Activated CD4-positive, alpha-beta memory T cell treated with anti-CD3 and anti-CD28 coated beads, Interleukin-2, amount 10 ng/mL, durations not matched to agents 7 days and 5 days (primary cell): Measurements from ENCODE around the gene TAS2R41. TPM values are rescaled to one million over a fixed set of nuclear protein-coding genes. Genes with fewer than 3 reads are reported as not detected.

ENCODE experiments used
- CTCF ChIA-PET: fragments of 350-600 bp; sonication (Branson Sonifier 250); formaldehyde crosslinking; loops from one replicate; lab custom pipeline; 2021; ENCODE audit warnings: antibody characterized with exemption, inconsistent platforms; lab: Charles Lee
- POLR2A ChIA-PET: fragments of 350-600 bp; sonication (Branson Sonifier 250); formaldehyde crosslinking; loops from one replicate; lab custom pipeline; 2021; ENCODE audit warnings: antibody characterized with exemption; lab: Charles Lee
- DNase-seq: peaks from one replicate; pipeline ENCODE4 v3.0.0-alpha.2; 2020
- H3K27ac Mint-ChIP-seq: one replicate; pipeline ENCODE4 v1.8.0; 2021; ENCODE audit warnings: mild to moderate bottlenecking, mixed read lengths
- H3K27me3 Mint-ChIP-seq: one replicate; pipeline ENCODE4 v1.8.0; 2021; ENCODE audit warnings: mixed read lengths
- H3K36me3 Mint-ChIP-seq: one replicate; pipeline ENCODE4 v1.8.0; 2021; ENCODE audit warnings: low read depth, mixed read lengths
- H3K4me1 Mint-ChIP-seq: one replicate; pipeline ENCODE4 v1.8.0; 2021; ENCODE audit warnings: mixed read lengths
- H3K4me3 Mint-ChIP-seq: one replicate; pipeline ENCODE4 v1.8.0; 2021; ENCODE audit warnings: mild to moderate bottlenecking, mixed read lengths
- H3K9me3 Mint-ChIP-seq: one replicate; pipeline ENCODE4 v1.8.0; 2021; ENCODE audit warnings: mixed read lengths
- total RNA-seq, 2 experiments: library from RNA; stranded (reverse); gene quantifications; one replicate each; pipeline ENCODE4 v1.2.3, GENCODE V29; 2021

Gene TAS2R41
- total RNA-seq, 2 experiments from 2014 or later: not detected

DNA sequence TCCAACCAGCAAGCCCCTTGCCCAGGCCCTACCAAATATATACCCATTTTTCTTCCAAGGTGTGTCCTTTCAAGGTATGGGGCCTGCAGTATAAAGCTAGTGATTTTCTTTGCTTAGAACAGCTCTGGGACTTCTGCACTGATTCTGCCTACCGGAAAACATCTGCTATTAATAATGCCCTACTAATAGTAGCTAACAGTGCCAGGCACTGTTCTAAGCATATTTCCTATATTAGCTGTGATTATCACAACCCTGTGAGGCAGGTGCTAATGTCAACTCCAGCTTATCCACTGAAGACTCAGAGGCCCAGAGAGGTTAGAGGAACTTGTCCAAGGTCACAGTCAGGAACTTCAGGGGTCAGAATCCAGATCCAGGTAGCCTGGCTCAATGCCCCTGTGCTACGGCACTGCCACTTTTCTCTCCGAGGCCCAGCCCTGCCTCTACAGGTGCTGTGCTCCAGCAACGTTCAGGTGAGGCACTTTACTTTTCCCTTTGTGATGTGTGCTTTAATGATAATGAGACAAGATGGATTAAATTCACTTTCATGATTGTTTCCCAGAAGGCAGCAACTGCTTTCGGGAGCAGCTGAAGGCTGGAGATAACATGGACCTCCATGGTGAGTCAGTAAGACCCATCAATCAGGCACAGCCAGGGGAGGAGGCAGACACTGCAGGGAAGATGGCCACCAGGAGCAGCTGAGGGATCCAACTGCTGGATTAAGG, 26.7 kb downstream of the TAS2R41 start:
- H3K27ac Mint-ChIP-seq: no peak overlapping the region
- H3K9me3 Mint-ChIP-seq: no peaks in the 10 kb centered on the region
- DNase-seq: no peak
- no peaks in the 10 kb centered on the region for H3K36me3 Mint-ChIP-seq
- no peak overlapping the region for H3K4me3 Mint-ChIP-seq
- CTCF ChIA-PET: interaction anchor here (0.6 to 2.0 kb wide), 3 partner anchors 8 to 24 kb away, joined by 3 to 5 read pairs (median 3); no protein-coding TSS in a partner anchor
- POLR2A ChIA-PET: no interaction called here
- H3K27me3 Mint-ChIP-seq: no peaks in the 10 kb centered on the region
- H3K4me1 Mint-ChIP-seq: no peaks in the 10 kb centered on the region

GRCh38 chr7:143504937-143505297, 27.2 kb downstream of the TAS2R41 start:
- no peaks in the 10 kb centered on the region for H3K4me1 Mint-ChIP-seq
- POLR2A ChIA-PET: no interaction called here
- CTCF ChIA-PET: interaction anchor here (1.3 to 2.0 kb wide), 2 partner anchors 10 to 24 kb away, joined by 3 to 5 read pairs; no protein-coding TSS in a partner anchor

GRCh38 chr7:143505838-143506237, 28.2 kb downstream of the TAS2R41 start:
- no peaks in the 10 kb centered on the region for H3K27me3 Mint-ChIP-seq
- ChIA-PET POLR2A (no interaction called here), CTCF (interaction anchor here (2.0 kb wide), 1 partner anchor 25 kb away, joined by 5 read pairs; no protein-coding TSS in a partner anchor)
- H3K27ac Mint-ChIP-seq: no peak overlapping the region
- no peaks in the 10 kb centered on the region for H3K36me3 Mint-ChIP-seq
- H3K4me3 Mint-ChIP-seq: no peak overlapping the region
- no peaks in the 10 kb centered on the region for H3K4me1 Mint-ChIP-seq
- DNase-seq: no peak
- H3K9me3 Mint-ChIP-seq: no peaks in the 10 kb centered on the region

More at GRCh38 chr7:143504937-143505297, 27.2 kb downstream of the TAS2R41 start:
- H3K9me3 Mint-ChIP-seq: no peaks in the 10 kb centered on the region
- no peaks in the 10 kb centered on the region for H3K36me3 Mint-ChIP-seq
- no peak overlapping the region for H3K4me3 Mint-ChIP-seq
- DNase-seq: no peak
- no peak overlapping the region for H3K27ac Mint-ChIP-seq
- no peaks in the 10 kb centered on the region for H3K27me3 Mint-ChIP-seq

GRCh38 chr7:143507094-143507518, 29.4 kb downstream of the TAS2R41 start:
- CTCF ChIA-PET: no interaction called here
- no peak for DNase-seq
- no peaks in the 10 kb centered on the region for H3K27me3 Mint-ChIP-seq
- POLR2A ChIA-PET: no interaction called here
- no peaks in the 10 kb centered on the region for H3K9me3 Mint-ChIP-seq
- no peak overlapping the region for H3K27ac Mint-ChIP-seq
- no peak overlapping the region for H3K4me3 Mint-ChIP-seq
- no peaks in the 10 kb centered on the region for H3K36me3 Mint-ChIP-seq
- H3K4me1 Mint-ChIP-seq: no peaks in the 10 kb centered on the region

- H3K4me1 Mint-ChIP-seq: no peaks in the 10 kb centered on the region
- H3K27ac Mint-ChIP-seq: no peak overlapping the region
- H3K27me3 Mint-ChIP-seq: no peaks in the 10 kb centered on the region
- H3K9me3 Mint-ChIP-seq: no peaks in the 10 kb centered on the region
- DNase-seq: no peak
- no peak overlapping the region for H3K4me3 Mint-ChIP-seq
- ChIA-PET CTCF (no interaction called here), POLR2A (no interaction called here)
- H3K36me3 Mint-ChIP-seq: no peaks in the 10 kb centered on the region
Observed at GRCh38 chr7:143507534-143508055, 29.9 kb downstream of the TAS2R41 start.

GRCh38 chr7:143510854-143511592, 33.4 kb downstream of the TAS2R41 start:
- POLR2A ChIA-PET: no interaction called here
- Mint-ChIP-seq H3K4me3 (no peak overlapping the region), H3K27me3 (no peaks in the 10 kb centered on the region), H3K4me1 (no peaks in the 10 kb centered on the region), H3K27ac (no peak overlapping the region), H3K36me3 (no peaks in the 10 kb centered on the region), H3K9me3 (no peaks in the 10 kb centered on the region)
- CTCF ChIA-PET: no interaction called here
- DNase-seq: no peak

DNA sequence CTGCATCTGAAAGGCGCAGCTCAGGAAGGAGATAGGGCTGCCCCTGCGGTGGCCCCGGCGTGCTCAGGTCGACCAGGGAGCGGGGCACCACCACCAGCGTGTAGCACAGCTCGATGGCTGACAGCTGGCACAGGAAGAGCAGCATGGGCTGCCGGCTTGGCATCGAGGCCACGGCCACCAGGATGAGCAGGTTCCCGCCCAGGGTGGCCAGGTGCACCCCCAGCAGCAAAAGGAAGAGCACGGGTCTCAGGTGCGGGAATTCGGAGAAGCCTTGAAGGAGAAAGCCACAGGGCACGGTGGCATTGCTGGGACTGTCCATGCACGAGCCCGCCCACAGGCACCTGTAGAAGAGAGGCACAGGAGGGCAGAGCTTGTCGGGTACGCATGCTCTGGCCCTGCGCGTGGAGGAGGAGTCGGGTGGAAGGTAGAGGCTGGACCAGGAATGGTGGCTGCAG, 33.9 kb downstream of the TAS2R41 start:
- Mint-ChIP-seq H3K27ac (no peak overlapping the region), H3K4me3 (no peak overlapping the region), H3K4me1 (no peaks in the 10 kb centered on the region), H3K9me3 (no peaks in the 10 kb centered on the region), H3K36me3 (no peaks in the 10 kb centered on the region), H3K27me3 (no peaks in the 10 kb centered on the region)
- ChIA-PET CTCF (no interaction called here), POLR2A (no interaction called here)
- no peak for DNase-seq

- DNase-seq: no peak
- Mint-ChIP-seq H3K4me1 (no peaks in the 10 kb centered on the region), H3K27me3 (no peaks in the 10 kb centered on the region), H3K4me3 (no peak overlapping the region), H3K36me3 (no peaks in the 10 kb centered on the region), H3K9me3 (no peaks in the 10 kb centered on the region), H3K27ac (no peak overlapping the region)
- CTCF ChIA-PET: interaction anchor here (0.7 kb wide), 1 partner anchor 9 kb away, joined by 3 read pairs; no protein-coding TSS in a partner anchor
- POLR2A ChIA-PET: no interaction called here
Observed at GRCh38 chr7:143512488-143513340, 35.0 kb downstream of the TAS2R41 start.

DNA sequence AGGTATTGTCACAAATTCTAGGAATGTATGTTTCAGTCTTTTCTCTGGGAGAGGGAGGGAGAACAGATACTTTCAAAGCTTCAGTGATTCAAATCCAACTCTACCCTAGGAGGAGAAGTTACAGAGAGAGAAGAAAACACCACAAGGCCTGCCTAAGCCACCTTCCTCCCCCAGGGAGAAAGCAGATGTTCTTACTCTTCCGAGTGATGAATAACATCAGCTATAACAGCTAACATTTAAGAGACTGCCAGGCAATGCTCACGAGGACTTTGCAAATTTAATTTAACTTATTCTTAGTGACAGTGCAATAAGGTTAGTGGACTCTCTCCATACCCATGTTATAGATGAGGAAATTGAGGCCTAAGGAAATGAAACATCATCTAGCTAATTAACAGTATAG, 36.8 kb downstream of the TAS2R41 start:
- ChIA-PET POLR2A (no interaction called here), CTCF (interaction anchor here (0.9 kb wide), 1 partner anchor 10 kb away, joined by 3 read pairs; no protein-coding TSS in a partner anchor)
- Mint-ChIP-seq H3K9me3 (no peaks in the 10 kb centered on the region), H3K36me3 (no peaks in the 10 kb centered on the region), H3K27me3 (no peaks in the 10 kb centered on the region), H3K27ac (no peak overlapping the region), H3K4me1 (no peaks in the 10 kb centered on the region), H3K4me3 (no peak overlapping the region)
- no peak for DNase-seq

- POLR2A ChIA-PET: no interaction called here
- no peaks in the 10 kb centered on the region for H3K27me3 Mint-ChIP-seq
- no peaks in the 10 kb centered on the region for H3K4me1 Mint-ChIP-seq
- no peaks in the 10 kb centered on the region for H3K36me3 Mint-ChIP-seq
- no peaks in the 10 kb centered on the region for H3K9me3 Mint-ChIP-seq
- H3K4me3 Mint-ChIP-seq: no peak overlapping the region
- H3K27ac Mint-ChIP-seq: no peak overlapping the region
- CTCF ChIA-PET: interaction anchor here (0.9 kb wide), 1 partner anchor 11 kb away, joined by 3 read pairs; no protein-coding TSS in a partner anchor
- no peak for DNase-seq
Observed at GRCh38 chr7:143514995-143515735, 37.5 kb downstream of the TAS2R41 start.

GRCh38 chr7:143516981-143517380, 39.3 kb downstream of the TAS2R41 start:
- H3K27me3 Mint-ChIP-seq: no peaks in the 10 kb centered on the region
- H3K27ac Mint-ChIP-seq: no peak overlapping the region
- H3K4me3 Mint-ChIP-seq: no peak overlapping the region
- H3K36me3 Mint-ChIP-seq: no peaks in the 10 kb centered on the region
- DNase-seq: no peak
- H3K4me1 Mint-ChIP-seq: no peaks in the 10 kb centered on the region
- ChIA-PET POLR2A (no interaction called here), CTCF (no interaction called here)
- H3K9me3 Mint-ChIP-seq: no peaks in the 10 kb centered on the region

- Mint-ChIP-seq H3K4me1 (no peaks in the 10 kb centered on the region), H3K27ac (no peak overlapping the region), H3K4me3 (no peak overlapping the region), H3K9me3 (no peaks in the 10 kb centered on the region), H3K27me3 (no peaks in the 10 kb centered on the region), H3K36me3 (no peaks in the 10 kb centered on the region)
- no peak for DNase-seq
- CTCF ChIA-PET: no interaction called here
- POLR2A ChIA-PET: no interaction called here
Observed at GRCh38 chr7:143518521-143518920, 40.8 kb downstream of the TAS2R41 start.
